B cell (primary cell): ENCODE data around the gene MYL7. TPM values are rescaled to one million over a fixed set of nuclear protein-coding genes. Genes with fewer than 3 reads are reported as not detected.

Experiments
- ATAC-seq: fragments of 200-7000 bp; cut with Tn5 transposase; one replicate; pipeline ENCODE4 v1.10.0; 2021; ENCODE audit warnings: low read depth, mild to moderate bottlenecking, moderate number of reproducible peaks, moderate library complexity
- CTCF ChIA-PET: fragments of 350-600 bp; sonication (Branson Sonifier 250); formaldehyde crosslinking; loops from one replicate; lab custom pipeline; 2021; ENCODE audit warnings: antibody characterized with exemption, inconsistent platforms; lab: Charles Lee
- POLR2A ChIA-PET: fragments of 350-600 bp; sonication (Branson Sonifier 250); formaldehyde crosslinking; loops from one replicate; lab custom pipeline; 2021; ENCODE audit warnings: antibody characterized with exemption; lab: Charles Lee
- DNase-seq: peaks from one replicate; pipeline ENCODE4 v3.0.0; 2013
- H2AFZ ChIP-seq: 2 replicates; pipeline ENCODE4 v1.6.1; 2012; ENCODE audit warnings: mild to moderate bottlenecking, low read depth, low read length; ENCODE audit not compliant: insufficient read depth, poor library complexity, severe bottlenecking
- H3K27ac ChIP-seq, 2 donors: 1 replicate in 1 of 2; 2 replicates in 1 of 2; pipeline ENCODE4 v1.5.1; 2012 to 2013; ENCODE audit warnings: low read length in 2 of 2, mild to moderate bottlenecking in 2 of 2, moderate library complexity in 1 of 2
- H3K27me3 ChIP-seq, 4 experiments: fragments of 200-600 bp in 1 of 4; sonication (generic) in 1 of 4; replicated peaks in 1 of 4; 1 replicate in 2 of 4; 2 replicates in 2 of 4; pipeline versions ENCODE4 v1.6.1 to v1.7.0; 2013 to 2016; ENCODE audit warnings: low read length in 3 of 4, mild to moderate bottlenecking in 2 of 4, mixed read lengths in 1 of 4, moderate library complexity in 1 of 4; ENCODE audit not compliant: insufficient read depth in 4 of 4, control insufficient read depth in 3 of 4; ENCODE audit errors: control extremely low read depth in 1 of 4
- H3K36me3 ChIP-seq, 2 experiments: replicated peaks in 1 of 2; 1 replicate in 1 of 2; 2 replicates in 1 of 2; pipeline versions ENCODE4 v1.6.1 to v1.7.1; 2013; ENCODE audit warnings: low read length in 1 of 2; ENCODE audit not compliant: insufficient read depth in 2 of 2, control insufficient read depth in 1 of 2; ENCODE audit errors: control extremely low read depth in 1 of 2, extremely low read depth in 1 of 2
- H3K4me1 ChIP-seq, 2 donors: fragments of 200-600 bp in 1 of 2; sonication (generic) in 1 of 2; 1 replicate in 1 of 2; 2 replicates in 1 of 2; pipeline versions ENCODE4 v1.5.1 to v1.6.1; 2013 to 2017; ENCODE audit warnings: low read length in 2 of 2; ENCODE audit not compliant: control insufficient read depth in 2 of 2, insufficient read depth in 2 of 2
- H3K4me2 ChIP-seq: replicated peaks from 2 replicates; pipeline ENCODE3; 2012; ENCODE audit warnings: mild to moderate bottlenecking, low read depth, low read length; ENCODE audit not compliant: poor library complexity, severe bottlenecking
- H3K4me3 ChIP-seq, 5 experiments: fragments of 200-600 bp in 1 of 5; sonication (generic) in 1 of 5; 1 replicate in 3 of 5; 2 replicates in 2 of 5; pipeline versions ENCODE4 v1.5.1 to v1.7.0; 2011 to 2016; ENCODE audit warnings: low read length in 4 of 5, mild to moderate bottlenecking in 4 of 5, low read depth in 2 of 5, control low read depth in 1 of 5, moderate library complexity in 1 of 5; ENCODE audit not compliant: insufficient read depth in 1 of 5; ENCODE audit errors: control extremely low read depth in 1 of 5, extremely low read depth in 1 of 5
- H3K79me2 ChIP-seq: fragments of 200-600 bp; sonication (generic); one replicate; pipeline ENCODE4 v1.6.0; 2016; ENCODE audit warnings: low read length; ENCODE audit not compliant: control insufficient read depth, insufficient read depth
- H3K9ac ChIP-seq: fragments of 200-600 bp; sonication (generic); 2 replicates; pipeline ENCODE4 v1.6.1; 2017; ENCODE audit warnings: mild to moderate bottlenecking, low read length, moderate library complexity
- H3K9me3 ChIP-seq, 3 donors: one replicate each; pipeline versions ENCODE4 v1.6.1 to v1.7.1; 2013; ENCODE audit warnings: low read length in 2 of 3; ENCODE audit not compliant: control insufficient read depth in 2 of 3, insufficient read depth in 1 of 3; ENCODE audit errors: control extremely low read depth in 1 of 3
- H4K20me1 ChIP-seq: 2 replicates; pipeline ENCODE4 v1.6.0; 2012; ENCODE audit warnings: mild to moderate bottlenecking, low read length; ENCODE audit not compliant: insufficient read depth, control insufficient read depth, poor library complexity, severe bottlenecking
- H3K27ac Mint-ChIP-seq: one replicate; pipeline ENCODE4 v1.8.0; 2021; ENCODE audit warnings: mixed read lengths
- H3K27me3 Mint-ChIP-seq: one replicate; pipeline ENCODE4 v1.8.0; 2021; ENCODE audit warnings: mixed read lengths
- H3K4me1 Mint-ChIP-seq: one replicate; pipeline ENCODE4 v1.8.0; 2021; ENCODE audit warnings: mixed read lengths
- H3K4me3 Mint-ChIP-seq: one replicate; pipeline ENCODE4 v1.8.0; 2021; ENCODE audit warnings: mixed read lengths
- H3K9me3 Mint-ChIP-seq: one replicate; pipeline ENCODE4 v1.8.0; 2022; ENCODE audit warnings: mixed read lengths; ENCODE audit not compliant: insufficient read depth
- EZH2 ChIP-seq: IDR thresholded peaks from 2 replicates; pipeline ENCODE4 v1.6.1; 2012; ENCODE audit warnings: borderline replicate concordance, low read depth, mild to moderate bottlenecking, moderate library complexity, low read length; ENCODE audit not compliant: insufficient read depth, poor library complexity, severe bottlenecking
- WGBS: methylation state at CpG from one replicate; pipeline ENCODE4 v1.1.5; 2013; ENCODE audit warnings: missing lambda C conversion rate; ENCODE audit not compliant: insufficient coverage; 5-methylcytosine and 5-hydroxymethylcytosine counted together
- intact Hi-C: fragments of 100-400 bp; cut with micrococcal nuclease; formaldehyde crosslinking; loops from one replicate; pipeline ENCODE4 v1.10.0; 2022
- polyA plus RNA-seq: library from polyadenylated mRNA; depleted of rRNA; stranded (reverse); fragments of >200 nt; gene quantifications from 2 replicates; pipeline ENCODE4 v1.2.3, GENCODE V29; 2012
- total RNA-seq, 2 donors: library from RNA; stranded (reverse); fragments of 120-200 nt in 1 of 2; gene quantifications; 1 replicate in 1 of 2; 2 replicates in 1 of 2; pipeline versions ENCODE4 v1.2.3 to v1.2.4, GENCODE V29; 2013 to 2022
- TF ChIP-seq, protein P1 (sequence below): fragments of 200-600 bp; IDR thresholded peaks from one replicate; pipeline ENCODE4 v1.8.0; 2022; ENCODE audit warnings: antibody characterized with exemption, mild to moderate bottlenecking

The MYL7 gene
- total and polyA plus RNA-seq, 2 donors (not counting 1 experiment from before 2014, with no cell fraction given) = not detected

DNA sequence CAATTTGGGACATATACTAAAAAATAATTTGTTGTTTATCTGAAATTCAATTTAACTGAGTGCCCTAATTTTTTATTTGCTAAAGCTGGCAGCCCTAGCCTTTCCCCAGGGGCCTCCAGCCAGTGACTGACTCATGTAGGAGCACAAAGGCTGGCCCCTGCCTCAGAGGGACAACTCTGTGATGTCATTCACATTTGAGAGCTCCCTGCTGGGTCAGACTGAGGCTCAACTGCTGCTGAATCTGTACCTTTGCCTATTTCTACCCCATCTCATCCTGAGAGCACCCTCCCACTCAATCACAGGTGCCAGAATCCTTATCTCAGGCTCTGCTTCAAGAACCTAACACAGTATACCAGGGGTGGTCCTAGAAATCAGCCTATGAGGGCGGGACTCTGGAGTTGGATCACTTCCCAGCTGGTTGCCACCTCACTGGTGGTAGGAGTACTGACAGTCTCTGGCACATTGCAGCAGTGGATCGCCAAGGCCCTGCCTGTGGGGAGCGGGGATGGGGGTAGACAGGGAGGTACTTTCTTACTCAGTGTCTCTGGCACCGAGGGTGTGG is 36.5 kb upstream of the MYL7 start:
- intact Hi-C loops = no loop called here
- Histone ChIP-seq H4K20me1 (no peaks in the 10 kb centered on the region), H3K4me1 (no peaks in the 10 kb centered on the region), H2AFZ (no peak overlapping the region), H3K4me3 (no peak overlapping the region), H3K36me3 (no peaks in the 10 kb centered on the region), H3K27me3 (peaks cover 0 to 23% (median 1%) of the 10 kb centered on the region in 4 experiments), H3K9ac (no peak overlapping the region), H3K4me2 (no peak overlapping the region), H3K27ac (no peak overlapping the region), H3K79me2 (no peaks in the 10 kb centered on the region), H3K9me3 (peaks cover 0 to 2% (median 0%) of the 10 kb centered on the region in 3 donors)
- POLR2A ChIA-PET = no interaction called here
- TF ChIP-seq, protein P1, sequence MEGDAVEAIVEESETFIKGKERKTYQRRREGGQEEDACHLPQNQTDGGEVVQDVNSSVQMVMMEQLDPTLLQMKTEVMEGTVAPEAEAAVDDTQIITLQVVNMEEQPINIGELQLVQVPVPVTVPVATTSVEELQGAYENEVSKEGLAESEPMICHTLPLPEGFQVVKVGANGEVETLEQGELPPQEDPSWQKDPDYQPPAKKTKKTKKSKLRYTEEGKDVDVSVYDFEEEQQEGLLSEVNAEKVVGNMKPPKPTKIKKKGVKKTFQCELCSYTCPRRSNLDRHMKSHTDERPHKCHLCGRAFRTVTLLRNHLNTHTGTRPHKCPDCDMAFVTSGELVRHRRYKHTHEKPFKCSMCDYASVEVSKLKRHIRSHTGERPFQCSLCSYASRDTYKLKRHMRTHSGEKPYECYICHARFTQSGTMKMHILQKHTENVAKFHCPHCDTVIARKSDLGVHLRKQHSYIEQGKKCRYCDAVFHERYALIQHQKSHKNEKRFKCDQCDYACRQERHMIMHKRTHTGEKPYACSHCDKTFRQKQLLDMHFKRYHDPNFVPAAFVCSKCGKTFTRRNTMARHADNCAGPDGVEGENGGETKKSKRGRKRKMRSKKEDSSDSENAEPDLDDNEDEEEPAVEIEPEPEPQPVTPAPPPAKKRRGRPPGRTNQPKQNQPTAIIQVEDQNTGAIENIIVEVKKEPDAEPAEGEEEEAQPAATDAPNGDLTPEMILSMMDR = no peak
- no peak for TF ChIP-seq EZH2
- no peak for DNase-seq
- 88% methylated on average over 4 of the region's 4 CpGs for WGBS
- peaks cover 2% of the 10 kb centered on the region for H3K9me3 Mint-ChIP-seq
- no peak for ATAC-seq
- H3K4me3 Mint-ChIP-seq = no peak overlapping the region
- peaks cover 47% of the 10 kb centered on the region for H3K27me3 Mint-ChIP-seq
- no peak overlapping the region for H3K27ac Mint-ChIP-seq
- peaks cover 3% of the 10 kb centered on the region for H3K4me1 Mint-ChIP-seq
- CTCF ChIA-PET = no interaction called here

- no peaks in the 10 kb centered on the region for H3K9me3 Mint-ChIP-seq
- Histone ChIP-seq H3K9me3 (no peaks in the 10 kb centered on the region), H3K79me2 (no peaks in the 10 kb centered on the region), H3K27ac (no peak overlapping the region), H3K27me3 (peaks cover 0 to 21% (median 1%) of the 10 kb centered on the region in 4 experiments), H3K4me3 (no peak overlapping the region), H3K4me2 (no peak overlapping the region), H3K9ac (no peak overlapping the region), H4K20me1 (no peaks in the 10 kb centered on the region), H2AFZ (no peak overlapping the region), H3K36me3 (no peaks in the 10 kb centered on the region), H3K4me1 (no peaks in the 10 kb centered on the region)
- H3K4me1 Mint-ChIP-seq = peaks cover 3% of the 10 kb centered on the region
- no peak for TF ChIP-seq EZH2
- TF ChIP-seq, protein P1 = no peak
- H3K27me3 Mint-ChIP-seq = peaks cover 47% of the 10 kb centered on the region
- no peak overlapping the region for H3K27ac Mint-ChIP-seq
- 71% methylated on average over 6 of the region's 7 CpGs for WGBS
- no peak overlapping the region for H3K4me3 Mint-ChIP-seq
- DNase-seq (no peak), ATAC-seq (no peak)
- intact Hi-C loops = no loop called here
- ChIA-PET CTCF (no interaction called here), POLR2A (no interaction called here)
Observed at GRCh38 chr7:44176486-44176885, 35.4 kb upstream of the MYL7 start.
